Muscle of arm (tissue), 12 donors: Measurements from ENCODE around the gene SYNCRIP. TPM values are rescaled to one million over a fixed set of nuclear protein-coding genes. Genes with fewer than 3 reads are reported as not detected.
"Not testable (repeated sequence)": the region's sequence is repeated elsewhere in the genome, so short reads cannot be mapped to it uniquely, and the experiment has no call there.

ENCODE experiments used
- DNase-seq: peaks from one replicate; pipeline ENCODE4 v3.0.0-alpha.2; 2013
- polyA plus RNA-seq, 12 donors: library from polyadenylated mRNA; unstranded; fragments of 120-200 nt; gene quantifications; one replicate each; pipeline ENCODE4 v1.2.1, GENCODE V29; 2013; ENCODE audit not compliant: insufficient read length in 12 of 12

SYNCRIP gene
- polyA plus RNA-seq, 12 donors: 85.3 to 147 (median 117) TPM; not detected in 1

- no peak for DNase-seq
Observed at GRCh38 chr6:85673198-85674139, 30.8 kb upstream of the SYNCRIP start.

DNA sequence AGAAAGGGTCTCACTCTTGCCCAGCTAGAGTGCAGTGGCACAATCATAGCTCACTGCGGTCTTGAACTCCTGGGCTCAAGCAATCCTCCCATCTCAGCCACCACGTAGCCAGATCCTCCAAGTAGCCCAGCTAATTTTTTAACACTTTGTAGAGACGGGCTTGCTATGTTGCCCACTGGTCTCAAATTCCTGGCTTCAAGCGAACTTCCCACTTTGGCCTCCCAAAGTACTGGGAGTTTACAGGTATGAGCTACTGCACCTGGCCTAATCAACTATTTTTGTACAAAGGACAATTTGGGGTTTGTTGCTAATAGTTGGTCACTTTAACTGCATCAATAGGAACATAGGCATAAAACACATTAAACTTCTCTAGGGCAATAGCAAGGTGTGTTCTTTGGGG, 29.9 kb upstream of the SYNCRIP start:
- no peak for DNase-seq

GRCh38 chr6:85672050-85672449, 29.4 kb upstream of the SYNCRIP start:
- no peak for DNase-seq

DNA sequence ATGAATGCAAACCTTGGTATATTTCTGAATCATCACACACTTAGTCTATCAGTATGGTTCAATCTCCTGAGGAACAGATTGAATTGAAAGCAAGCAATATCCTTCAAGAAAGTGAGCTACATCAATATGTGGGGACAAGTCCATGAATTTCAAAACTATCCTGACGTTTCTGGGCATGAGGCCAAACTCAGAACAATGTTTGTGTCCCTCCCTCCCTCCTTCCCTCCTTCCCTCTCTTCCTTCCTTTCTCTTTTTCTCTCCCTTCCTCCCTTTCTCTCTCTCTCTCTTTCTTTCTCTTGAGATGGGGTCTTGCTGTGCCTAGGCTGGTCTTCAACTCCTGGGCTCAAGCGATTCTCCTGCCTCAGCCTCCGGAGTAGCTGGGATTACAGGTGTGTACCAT, 27.9 kb upstream of the SYNCRIP start:
- no peak for DNase-seq

- DNase-seq: no peak
Observed at GRCh38 chr6:85669735-85670194, 27.1 kb upstream of the SYNCRIP start.

DNA sequence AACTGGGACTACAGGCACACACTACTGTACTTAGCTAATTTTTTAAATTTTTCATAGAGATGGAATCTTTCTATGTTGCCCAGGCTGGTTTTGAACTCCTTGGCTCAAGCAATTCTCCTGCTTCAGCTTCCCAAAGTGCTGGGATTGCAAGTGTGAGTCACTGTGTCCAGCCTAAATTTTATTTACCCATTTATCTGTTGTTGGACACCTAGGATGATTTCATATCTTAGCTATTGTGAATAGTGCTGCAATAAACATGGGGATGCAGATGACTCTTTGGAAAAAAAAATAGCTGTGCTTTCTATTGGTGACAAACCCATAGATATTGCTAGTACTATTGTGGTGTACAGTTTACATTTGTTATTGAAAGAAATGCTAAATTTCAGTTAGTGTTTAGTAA, 19.6 kb upstream of the SYNCRIP start:
- DNase-seq: no peak

DNA sequence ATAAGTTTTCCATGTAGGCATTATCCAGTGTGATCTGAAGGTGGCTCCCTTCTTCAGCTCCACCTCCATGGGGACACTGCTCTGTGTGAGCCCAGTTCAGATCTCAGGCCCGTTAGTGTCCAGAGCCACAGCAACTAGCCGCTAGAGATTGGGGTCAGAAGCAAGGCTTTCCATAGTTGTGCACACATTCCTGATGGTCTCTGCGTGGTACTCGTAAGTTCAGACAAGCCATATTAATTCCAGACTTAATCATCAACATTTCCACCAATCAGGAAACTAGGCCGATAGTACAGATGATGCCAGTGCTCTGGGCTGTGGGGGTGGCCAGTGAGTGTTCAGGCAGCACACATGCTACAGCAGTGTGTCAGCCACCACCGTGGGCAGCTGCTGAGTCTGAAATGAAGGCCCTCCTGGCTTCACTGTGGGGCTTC, 17.5 kb upstream of the SYNCRIP start:
- DNase-seq: no peak

DNA sequence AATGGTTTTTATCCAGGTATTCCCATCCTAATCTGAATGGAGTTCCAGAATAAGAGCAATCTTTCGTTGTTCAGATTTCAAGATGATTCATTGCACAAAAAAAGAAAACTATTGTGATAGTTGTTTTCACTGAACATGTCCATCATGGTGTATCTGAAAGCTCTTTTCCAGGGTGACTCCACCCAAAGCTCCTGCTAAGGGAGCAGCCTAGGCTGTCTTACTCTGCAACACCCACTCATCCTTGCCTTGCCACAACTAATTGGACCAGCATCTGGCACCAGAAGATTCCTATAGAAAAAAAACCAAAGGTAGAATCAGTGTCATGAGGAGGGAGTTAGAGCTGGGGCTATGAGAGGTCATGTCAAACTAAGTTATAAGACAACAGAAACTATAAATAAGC, 7.9 kb upstream of the SYNCRIP start:
- no peak for DNase-seq

- peak; percentile 31 for DNase-seq
Observed at GRCh38 chr6:85644279-85644762, 1.6 kb upstream of the SYNCRIP start.

DNA sequence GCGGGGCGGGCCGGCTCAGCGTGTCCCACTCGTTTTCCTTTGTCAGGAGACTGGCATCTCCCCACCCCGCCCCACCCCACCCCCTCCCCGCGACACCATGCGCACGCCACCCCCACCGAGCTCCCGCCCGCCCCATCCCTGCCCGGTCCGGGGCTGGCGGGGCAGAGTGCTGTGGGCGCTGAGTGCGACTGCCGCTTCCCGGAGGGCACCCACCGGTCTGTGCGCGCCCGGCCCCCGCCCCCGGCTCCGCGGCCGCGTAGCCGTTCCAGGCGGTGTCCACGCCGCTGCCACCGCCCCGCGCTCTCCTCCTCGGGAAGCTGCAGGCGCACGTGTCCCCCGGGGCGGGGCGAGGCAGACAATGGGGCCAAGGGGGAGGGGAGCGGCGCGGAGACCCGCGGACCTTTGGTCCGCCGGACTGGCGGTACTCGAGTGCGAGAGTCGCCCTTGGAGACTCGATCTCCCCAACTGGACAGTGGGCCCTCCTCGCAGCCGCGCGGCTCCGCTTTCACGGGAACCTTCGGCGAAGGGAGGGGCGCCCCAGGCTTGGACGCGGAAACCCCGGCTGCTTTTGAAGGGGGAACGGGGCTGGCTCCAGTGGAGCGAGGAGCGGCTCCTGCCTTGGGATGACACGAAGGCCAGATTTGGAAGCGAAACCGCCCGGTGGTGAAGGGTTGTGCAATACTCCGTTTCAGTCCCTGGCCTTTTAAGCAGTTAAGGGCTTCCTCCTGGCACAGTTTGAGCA, 1.0 kb upstream of the SYNCRIP start:
- DNase-seq: peak; percentile 92

DNA sequence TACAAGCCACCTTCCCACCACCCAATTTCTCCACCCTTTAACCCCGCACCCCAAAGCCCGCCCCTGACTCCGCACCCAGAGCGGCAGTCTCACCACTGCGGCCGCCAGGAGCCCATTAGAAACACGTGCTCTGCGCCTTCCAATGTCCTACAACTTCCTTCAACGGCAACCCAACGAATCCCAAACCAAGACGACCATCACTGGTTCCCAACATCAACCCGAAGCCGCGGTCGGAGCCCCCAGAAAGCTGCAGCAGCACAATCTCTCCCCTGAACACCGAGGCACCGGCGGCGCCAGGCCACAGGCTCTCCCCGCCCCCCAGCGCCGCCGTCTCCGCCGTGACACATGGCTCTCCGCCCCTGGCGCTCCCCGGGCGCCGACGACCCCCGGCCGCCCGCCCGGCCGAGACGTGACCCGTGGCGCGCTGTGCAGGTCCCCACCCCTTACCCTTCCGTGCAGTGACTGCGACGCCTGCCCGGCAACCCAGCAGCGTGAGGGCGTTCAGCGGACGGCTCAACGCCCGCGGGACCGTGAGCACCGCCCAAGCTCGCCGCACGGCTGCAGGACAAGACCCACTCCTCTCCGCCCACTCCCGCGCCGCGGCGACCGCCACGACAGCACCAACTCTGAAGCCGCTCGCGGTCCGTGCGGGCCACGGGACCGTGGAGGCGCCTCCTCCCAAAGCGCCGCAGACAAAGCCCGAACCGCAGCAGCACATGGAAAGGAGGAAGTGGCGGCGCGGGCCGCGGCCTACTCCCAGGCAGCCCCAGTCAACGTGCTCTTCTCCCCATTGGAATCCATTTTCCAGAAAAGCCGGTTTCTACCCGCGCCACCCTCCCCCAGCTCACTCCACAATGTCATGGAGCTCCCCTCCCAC, 551 bp downstream of the SYNCRIP start:
- peak; percentile 51 for DNase-seq

GRCh38 chr6:85641522-85641896, 1.2 kb downstream of the SYNCRIP start:
- DNase-seq: no peak

DNA sequence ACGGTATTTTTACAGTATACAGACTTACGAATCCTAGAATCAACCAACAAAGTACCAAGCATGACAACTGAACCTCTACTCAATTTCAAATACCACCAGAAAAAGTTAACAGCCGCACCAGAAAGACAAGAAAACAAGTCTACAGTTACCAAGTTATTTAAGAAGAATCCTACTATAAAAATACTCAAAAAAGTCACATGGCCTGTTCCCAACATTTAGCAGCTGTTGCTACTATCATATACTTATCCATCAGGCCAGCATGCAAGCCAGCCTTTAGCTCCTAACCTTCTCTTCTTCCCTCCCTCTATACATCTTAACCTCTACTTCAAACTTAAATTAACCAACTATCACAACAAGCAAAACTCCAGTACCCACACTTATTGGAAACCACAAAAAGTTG, 1.9 kb downstream of the SYNCRIP start:
- no peak for DNase-seq

DNA sequence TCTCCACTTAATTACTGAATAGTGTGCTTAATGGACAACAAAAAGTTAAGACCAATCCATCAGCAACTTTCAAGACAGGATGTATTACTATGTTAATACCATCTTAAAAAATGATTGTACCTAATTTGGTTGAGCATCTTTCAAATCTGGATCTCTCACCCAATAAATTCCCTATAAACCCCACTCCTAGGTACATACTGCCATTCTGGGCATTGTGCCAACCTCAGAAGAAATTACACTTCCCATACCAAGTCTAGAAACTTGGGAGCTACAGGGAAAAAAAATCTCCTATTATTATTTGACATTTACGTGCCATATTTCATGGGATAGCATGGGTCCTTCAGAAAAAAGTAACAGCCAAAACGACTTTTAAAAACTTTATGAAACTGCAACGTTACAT, 5.1 kb downstream of the SYNCRIP start:
- no peak for DNase-seq

GRCh38 chr6:85632164-85632942, 10.3 kb downstream of the SYNCRIP start:
- DNase-seq: no peak

- not testable (repeated sequence) for DNase-seq
Observed at GRCh38 chr6:85631117-85631516, 11.6 kb downstream of the SYNCRIP start.

DNA sequence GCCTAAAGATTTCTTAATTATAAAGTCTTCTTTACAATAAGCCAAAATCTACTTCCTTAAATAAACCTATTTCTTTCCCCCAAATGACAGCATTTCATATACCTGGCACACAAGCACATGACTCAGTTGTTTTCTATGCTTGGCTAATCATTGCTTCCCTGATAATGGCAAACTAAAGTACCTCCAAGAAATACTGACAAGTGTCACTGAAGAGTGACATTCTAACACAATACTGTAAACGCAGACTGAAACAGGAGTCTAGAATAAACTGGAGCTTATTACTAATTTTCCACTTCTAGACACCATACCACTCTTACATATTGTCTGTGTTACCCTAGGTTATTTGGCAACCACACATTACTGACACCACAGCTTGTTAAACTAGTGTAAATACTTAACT, 14.3 kb downstream of the SYNCRIP start:
- DNase-seq: no peak

GRCh38 chr6:85620308-85620707, 22.4 kb downstream of the SYNCRIP start:
- no peak for DNase-seq

DNA sequence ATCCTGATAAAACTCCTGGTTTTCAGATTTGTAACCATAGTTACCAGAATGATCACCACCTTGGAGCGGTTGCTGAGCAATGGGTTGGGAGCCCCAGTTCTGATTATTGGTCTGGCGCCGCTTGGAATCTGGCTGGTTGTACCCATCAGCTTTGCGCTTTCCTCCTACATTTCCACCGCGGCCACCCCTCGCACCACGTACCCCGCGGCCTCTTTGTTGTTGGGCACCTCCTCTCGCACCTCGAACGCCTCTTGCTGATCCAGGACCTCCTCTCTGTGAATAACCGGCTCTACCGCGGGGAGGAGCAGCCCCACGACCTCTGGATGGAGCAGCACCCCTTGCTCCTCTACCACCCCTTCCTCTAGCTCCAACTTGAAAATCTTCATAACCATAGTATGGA, 27.9 kb downstream of the SYNCRIP start:
- DNase-seq: no peak

DNA sequence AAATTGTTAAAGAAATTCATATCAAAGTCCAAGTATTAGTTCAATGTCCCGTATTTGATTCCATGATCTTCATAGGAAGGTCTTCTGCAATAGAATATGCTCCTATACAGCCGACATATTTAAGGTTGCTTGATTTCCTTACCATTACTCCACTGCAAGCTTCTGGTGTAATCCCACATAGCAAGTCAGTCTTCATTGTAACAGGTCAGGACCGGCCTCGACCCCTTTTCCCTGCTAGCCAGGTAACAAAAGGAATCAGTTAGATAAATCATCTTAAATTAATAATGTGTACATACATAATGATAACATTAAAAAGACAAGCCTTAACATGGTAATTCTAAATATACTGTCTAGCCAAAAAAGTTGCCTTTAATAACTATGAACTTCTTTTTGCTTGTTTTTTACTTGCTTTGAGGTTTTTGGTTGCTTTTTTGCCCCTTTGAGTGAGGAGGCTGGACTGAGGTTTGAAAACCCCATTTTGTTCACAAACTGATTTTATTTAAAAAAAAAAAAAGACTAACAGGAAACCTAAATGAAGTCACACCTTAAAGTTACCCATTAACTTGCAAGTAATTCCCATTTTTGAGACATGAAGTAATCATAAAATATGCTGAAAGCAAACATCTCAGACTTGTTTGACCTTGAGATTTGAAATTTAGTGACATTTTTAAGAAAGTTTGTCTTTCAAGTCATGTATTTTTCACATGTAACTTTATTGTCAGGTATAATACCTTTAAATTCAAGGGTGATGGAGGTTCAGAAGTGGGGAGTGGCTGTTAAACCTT, 29.8 kb downstream of the SYNCRIP start:
- DNase-seq: no peak
